Neuronal stem cell (in vitro differentiated cells): Measurements from ENCODE around the gene CD48.
A peak's percentile ranks its signal among the peaks of the same experiment; 100 is the strongest.

Experiments
- DNase-seq: peaks from one replicate; pipeline ENCODE4 v3.0.0-alpha.2; 2013; ENCODE audit warnings: low spot score
- H2AFZ ChIP-seq: one replicate; pipeline ENCODE4 v1.6.1; 2013; ENCODE audit warnings: mild to moderate bottlenecking, low read length, inconsistent platforms
- H2AK5ac ChIP-seq: 2 replicates; pipeline ENCODE4 v1.6.1; 2013; ENCODE audit warnings: low read depth, mild to moderate bottlenecking, inconsistent platforms, low read length, moderate library complexity, mixed read lengths
- H2BK120ac ChIP-seq: 2 replicates; pipeline ENCODE4 v1.6.1; 2013; ENCODE audit warnings: low read depth, mild to moderate bottlenecking, inconsistent platforms, low read length, moderate library complexity, mixed read lengths
- H2BK12ac ChIP-seq: one replicate; pipeline ENCODE4 v1.6.1; 2013; ENCODE audit warnings: low read length, inconsistent platforms
- H2BK15ac ChIP-seq: 2 replicates; pipeline ENCODE4 v1.6.1; 2013; ENCODE audit warnings: mild to moderate bottlenecking, low read length, inconsistent platforms, mixed read lengths
- H2BK5ac ChIP-seq: one replicate; pipeline ENCODE4 v1.6.1; 2013; ENCODE audit warnings: inconsistent platforms, mild to moderate bottlenecking, low read length, moderate library complexity
- H3K14ac ChIP-seq: one replicate; pipeline ENCODE4 v1.6.1; 2013; ENCODE audit warnings: low read length, inconsistent platforms
- H3K18ac ChIP-seq: 2 replicates; pipeline ENCODE4 v1.6.1; 2013; ENCODE audit warnings: low read length, inconsistent platforms
- H3K23ac ChIP-seq: 2 replicates; pipeline ENCODE4 v1.6.1; 2013; ENCODE audit warnings: low read depth, mild to moderate bottlenecking, mixed read lengths, low read length, inconsistent platforms; ENCODE audit not compliant: poor library complexity
- H3K27ac ChIP-seq: replicated peaks from 3 replicates; pipeline ENCODE4 v1.5.1; 2013; ENCODE audit warnings: low read length, inconsistent platforms
- H3K27me3 ChIP-seq, 3 experiments: 2 replicates each; pipeline ENCODE4 v1.6.1; 2013; ENCODE audit warnings: low read length in 3 of 3, mild to moderate bottlenecking in 2 of 3, inconsistent platforms in 1 of 3, low read depth in 1 of 3, mixed read lengths in 1 of 3, moderate library complexity in 1 of 3; ENCODE audit not compliant: control insufficient read depth in 3 of 3, insufficient read depth in 3 of 3
- H3K36me3 ChIP-seq, 2 donors: replicated peaks in 1 of 2; 2 replicates each; pipeline ENCODE4 v1.6.1; 2013; ENCODE audit warnings: low read length in 2 of 2; ENCODE audit not compliant: control insufficient read depth in 2 of 2, insufficient read depth in 2 of 2
- H3K4ac ChIP-seq: 2 replicates; pipeline ENCODE4 v1.6.1; 2013; ENCODE audit warnings: inconsistent platforms, mild to moderate bottlenecking, low read length, moderate library complexity
- H3K4me1 ChIP-seq, 2 donors: 1 replicate in 1 of 2; 2 replicates in 1 of 2; pipeline ENCODE4 v1.6.1; 2013; ENCODE audit warnings: low read length in 2 of 2, low read depth in 1 of 2; ENCODE audit not compliant: control insufficient read depth in 2 of 2, insufficient read depth in 1 of 2
- H3K4me2 ChIP-seq: one replicate; pipeline ENCODE4 v1.6.1; 2013; ENCODE audit warnings: mild to moderate bottlenecking, low read length, inconsistent platforms; ENCODE audit not compliant: insufficient read depth, poor library complexity, severe bottlenecking
- H3K4me3 ChIP-seq, 2 donors: 2 replicates each; pipeline ENCODE4 v1.5.1; 2013; ENCODE audit warnings: low read length in 2 of 2, mild to moderate bottlenecking in 2 of 2, inconsistent platforms in 1 of 2, moderate library complexity in 1 of 2
- H3K79me1 ChIP-seq: one replicate; pipeline ENCODE4 v1.6.1; 2013; ENCODE audit warnings: low read depth, mild to moderate bottlenecking, inconsistent platforms, low read length, moderate library complexity
- H3K9ac ChIP-seq: one replicate; pipeline ENCODE4 v1.6.1; 2013; ENCODE audit warnings: mild to moderate bottlenecking, low read depth, low read length, inconsistent platforms; ENCODE audit not compliant: poor library complexity
- H3K9me3 ChIP-seq, 2 donors: replicated peaks in 1 of 2; 2 replicates each; pipeline versions ENCODE3 to v1.6.1; 2013; ENCODE audit warnings: low read length in 2 of 2, mild to moderate bottlenecking in 2 of 2, inconsistent platforms in 1 of 2, low read depth in 1 of 2, mixed read lengths in 1 of 2, moderate library complexity in 1 of 2; ENCODE audit not compliant: control insufficient read depth in 2 of 2, insufficient read depth in 1 of 2
- H4K8ac ChIP-seq: one replicate; pipeline ENCODE4 v1.6.1; 2013; ENCODE audit warnings: low read depth, mild to moderate bottlenecking, inconsistent platforms, low read length, moderate library complexity
- H4K91ac ChIP-seq: one replicate; pipeline ENCODE4 v1.6.1; 2013; ENCODE audit warnings: low read length, low read depth, mild to moderate bottlenecking, inconsistent platforms; ENCODE audit not compliant: poor library complexity
- WGBS, 2 donors: extraction: QIAGEN DNeasy Blood & Tissue Kit; methylation state at CpG; one replicate each; pipeline ENCODE4 v1.1.7; 2013; ENCODE audit warnings: missing lambda C conversion rate in 2 of 2, mixed read lengths in 1 of 2; ENCODE audit not compliant: insufficient read length in 2 of 2, insufficient replicate concordance in 1 of 2; ENCODE audit errors: extremely low coverage in 2 of 2; 5-methylcytosine and 5-hydroxymethylcytosine counted together

CD48 gene

GRCh38 chr1:160672789-160673695 is 38.6 kb downstream of the CD48 start:
- Histone ChIP-seq H3K9me3 (no peaks in the 10 kb centered on the region), H2BK12ac (no peak overlapping the region), H4K8ac (no peak overlapping the region), H3K23ac (peak overlapping the region; percentile 2), H3K36me3 (no peaks in the 10 kb centered on the region), H2AK5ac (no peak overlapping the region), H3K9ac (no peak overlapping the region), H3K79me1 (no peaks in the 10 kb centered on the region), H2BK120ac (no peak overlapping the region), H2AFZ (no peak overlapping the region), H3K4me3 (no peak overlapping the region), H3K27ac (no peak overlapping the region), H2BK5ac (no peak overlapping the region), H3K4me1 (no peaks in the 10 kb centered on the region), H3K27me3 (peaks cover 0 to 5% (median 0%) of the 10 kb centered on the region in 3 experiments), H3K4me2 (no peak overlapping the region), H3K18ac (no peak overlapping the region), H3K14ac (no peak overlapping the region), H4K91ac (no peak overlapping the region), H2BK15ac (no peak overlapping the region), H3K4ac (no peak overlapping the region)
- WGBS, 2 donors = no CpG with 5 or more reads among the region's 6 CpGs
- DNase-seq = no peak

DNA sequence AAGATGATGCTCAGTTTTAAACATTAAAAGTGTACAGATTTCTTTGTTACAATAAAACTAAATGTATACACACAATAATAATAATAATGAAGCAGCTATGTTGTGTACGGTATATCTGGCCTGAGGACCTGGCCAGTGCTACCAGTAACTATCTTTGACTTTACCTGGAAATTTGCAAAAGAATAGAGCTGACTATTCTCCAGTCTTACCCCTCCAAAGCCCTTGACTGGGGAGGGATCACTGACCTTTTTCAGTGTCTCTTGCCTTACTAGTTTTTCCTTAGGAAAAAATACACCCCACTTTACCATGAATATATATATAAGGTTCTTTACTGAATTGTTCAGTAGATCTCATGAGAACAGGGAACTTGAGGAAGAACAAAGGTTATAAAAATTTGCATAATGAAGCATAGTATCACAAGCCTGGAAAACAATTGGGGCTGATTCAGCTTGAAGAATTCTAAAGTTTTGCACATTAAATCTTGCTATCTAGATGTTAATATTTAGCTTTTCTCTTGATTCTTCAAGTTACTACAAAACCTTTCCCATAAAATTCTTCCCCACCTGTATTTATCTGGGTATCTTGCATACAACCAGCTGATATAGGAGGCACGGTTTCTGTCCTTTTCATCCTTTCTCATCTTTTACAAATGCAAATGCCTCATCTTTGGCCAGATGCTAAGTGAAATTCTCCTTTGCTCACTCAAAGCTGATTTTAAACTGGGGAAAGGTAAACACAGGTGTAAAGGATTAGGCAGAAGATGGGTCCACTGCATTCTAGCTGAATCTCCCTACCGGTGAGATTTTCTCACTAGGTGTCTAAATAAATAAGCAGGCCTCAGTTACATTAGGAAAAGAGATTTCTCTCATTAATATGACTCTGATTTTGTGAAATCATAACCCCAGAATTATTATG is 39.8 kb downstream of the CD48 start:
- Histone ChIP-seq H3K4me3 (no peak overlapping the region), H3K23ac (no peak overlapping the region), H3K4me2 (no peak overlapping the region), H4K91ac (no peak overlapping the region), H2BK15ac (no peak overlapping the region), H3K36me3 (no peaks in the 10 kb centered on the region), H2BK5ac (no peak overlapping the region), H3K18ac (no peak overlapping the region), H2AFZ (no peak overlapping the region), H3K4me1 (no peaks in the 10 kb centered on the region), H2BK12ac (no peak overlapping the region), H3K27ac (no peak overlapping the region), H3K9ac (no peak overlapping the region), H3K79me1 (no peaks in the 10 kb centered on the region), H2AK5ac (no peak overlapping the region), H3K9me3 (no peaks in the 10 kb centered on the region), H3K4ac (no peak overlapping the region), H4K8ac (no peak overlapping the region), H2BK120ac (no peak overlapping the region), H3K14ac (no peak overlapping the region), H3K27me3 (peaks cover 0 to 4% (median 0%) of the 10 kb centered on the region in 3 experiments)
- no peak for DNase-seq
- no CpG with 5 or more reads among the region's 3 CpGs for WGBS, 2 donors

DNA sequence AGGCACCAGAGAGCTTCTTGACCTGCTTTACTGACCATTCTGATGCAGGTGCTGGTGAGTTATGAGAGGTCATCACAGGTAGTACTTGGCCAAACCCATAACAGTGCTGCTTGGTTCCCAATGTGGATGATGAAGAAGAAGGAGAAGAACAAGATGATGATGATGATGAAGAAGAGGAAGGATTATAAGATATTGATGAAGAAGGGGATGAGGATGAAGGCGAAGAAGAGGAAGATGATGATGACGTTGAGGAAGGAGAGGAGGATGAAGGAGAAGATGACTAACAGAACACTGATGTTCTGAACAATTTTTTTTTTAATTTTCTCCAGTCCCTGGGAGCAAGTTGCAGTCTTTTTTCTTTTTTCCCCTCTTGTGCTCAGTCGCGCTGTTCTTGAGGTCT is 40.9 kb downstream of the CD48 start:
- Histone ChIP-seq H3K36me3 (no peaks in the 10 kb centered on the region), H3K79me1 (no peaks in the 10 kb centered on the region), H2BK15ac (no peak overlapping the region), H4K91ac (no peak overlapping the region), H4K8ac (no peak overlapping the region), H2BK5ac (no peak overlapping the region), H3K23ac (no peak overlapping the region), H3K27ac (no peak overlapping the region), H3K4me1 (no peaks in the 10 kb centered on the region), H3K14ac (no peak overlapping the region), H3K9me3 (no peaks in the 10 kb centered on the region), H2BK12ac (no peak overlapping the region), H3K4me2 (no peak overlapping the region), H3K9ac (no peak overlapping the region), H3K27me3 (peaks cover 0 to 4% (median 0%) of the 10 kb centered on the region in 3 experiments), H2AK5ac (no peak overlapping the region), H3K4me3 (no peak overlapping the region), H3K18ac (no peak overlapping the region), H3K4ac (no peak overlapping the region), H2BK120ac (no peak overlapping the region), H2AFZ (no peak overlapping the region)
- 100% methylated on average over 1 to 2 of the region's 4 CpGs for WGBS, 2 donors
- no peak for DNase-seq

GRCh38 chr1:160669802-160670201 is 41.8 kb downstream of the CD48 start:
- Histone ChIP-seq H3K4me2 (no peak overlapping the region), H2BK15ac (no peak overlapping the region), H4K91ac (no peak overlapping the region), H2BK120ac (no peak overlapping the region), H3K23ac (no peak overlapping the region), H3K4me3 (no peak overlapping the region), H3K27me3 (peaks cover 0 to 4% (median 0%) of the 10 kb centered on the region in 3 experiments), H3K36me3 (no peaks in the 10 kb centered on the region), H3K9me3 (no peaks in the 10 kb centered on the region), H3K14ac (no peak overlapping the region), H2AK5ac (no peak overlapping the region), H3K27ac (no peak overlapping the region), H3K79me1 (no peaks in the 10 kb centered on the region), H2BK12ac (no peak overlapping the region), H3K4ac (no peak overlapping the region), H2BK5ac (no peak overlapping the region), H3K4me1 (no peaks in the 10 kb centered on the region), H2AFZ (no peak overlapping the region), H4K8ac (no peak overlapping the region), H3K9ac (no peak overlapping the region), H3K18ac (no peak overlapping the region)
- DNase-seq = no peak
- WGBS, 2 donors = no CpG with 5 or more reads among the region's 20 CpGs
